Measurements from ENCODE around the gene FANCC.

Gene FANCC

GRCh38 chr9:95317119-95317892 is at the start of gene FANCC:
FANCC (minus strand) TSS chr9:95317709; CDS start chr9:95249291, 68,418 bp downstream.
- intact Hi-C loops (cut with micrococcal nuclease) = loop anchor here (2.0 to 10.0 kb wide), 2 partner anchors 557 to 591 kb away; partner anchors contain the start of genes AOPEP and ERCC6L2
- peak within 1 kb of the TSS; percentile 92 for H3K4me3 Mint-ChIP-seq
- H3K36me3 Mint-ChIP-seq (ENCODE audit: low read depth) = peaks cover 7% of the 10 kb centered on the region
- H3K27me3 Mint-ChIP-seq = peaks cover 26% of the 10 kb centered on the region
- H3K27ac Mint-ChIP-seq = peak within 1 kb of the TSS; percentile 95
- peaks cover 21% of the 10 kb centered on the region for H3K4me1 Mint-ChIP-seq (ENCODE audit: low read depth)
- no peaks in the 10 kb centered on the region for H3K9me3 Mint-ChIP-seq

GRCh38 chr9:95366731-95367325 is 49.3 kb upstream of the FANCC start:
- Mint-ChIP-seq H3K27me3 (peaks cover 36% of the 10 kb centered on the region), H3K4me1 (ENCODE audit: low read depth) (no peaks in the 10 kb centered on the region), H3K4me3 (no peak overlapping the region), H3K36me3 (ENCODE audit: low read depth) (no peaks in the 10 kb centered on the region), H3K9me3 (no peaks in the 10 kb centered on the region), H3K27ac (no peak overlapping the region)
- intact Hi-C loops (cut with micrococcal nuclease) = no loop called here

GRCh38 chr9:95365766-95366165 is 48.3 kb upstream of the FANCC start:
- no peak overlapping the region for H3K4me3 Mint-ChIP-seq
- no peaks in the 10 kb centered on the region for H3K9me3 Mint-ChIP-seq
- H3K36me3 Mint-ChIP-seq (ENCODE audit: low read depth) = no peaks in the 10 kb centered on the region
- intact Hi-C loops (cut with micrococcal nuclease) = no loop called here
- no peak overlapping the region for H3K27ac Mint-ChIP-seq
- H3K27me3 Mint-ChIP-seq = peaks cover 37% of the 10 kb centered on the region
- H3K4me1 Mint-ChIP-seq (ENCODE audit: low read depth) = no peaks in the 10 kb centered on the region

- H3K27ac Mint-ChIP-seq = no peak overlapping the region
- no peaks in the 10 kb centered on the region for H3K36me3 Mint-ChIP-seq (ENCODE audit: low read depth)
- H3K4me1 Mint-ChIP-seq (ENCODE audit: low read depth) = no peaks in the 10 kb centered on the region
- H3K27me3 Mint-ChIP-seq = peaks cover 21% of the 10 kb centered on the region
- intact Hi-C loops (cut with micrococcal nuclease) = no loop called here
- H3K4me3 Mint-ChIP-seq = no peak overlapping the region
- no peaks in the 10 kb centered on the region for H3K9me3 Mint-ChIP-seq
Measured at GRCh38 chr9:95363051-95363841, 45.7 kb upstream of the FANCC start.

GRCh38 chr9:95360866-95361265 is 43.4 kb upstream of the FANCC start:
- Mint-ChIP-seq H3K27me3 (peaks cover 24% of the 10 kb centered on the region), H3K9me3 (no peaks in the 10 kb centered on the region), H3K4me3 (no peak overlapping the region), H3K36me3 (ENCODE audit: low read depth) (no peaks in the 10 kb centered on the region), H3K4me1 (ENCODE audit: low read depth) (no peaks in the 10 kb centered on the region), H3K27ac (no peak overlapping the region)
- intact Hi-C loops (cut with micrococcal nuclease) = no loop called here

GRCh38 chr9:95357316-95357715 is 39.8 kb upstream of the FANCC start:
- Mint-ChIP-seq H3K4me1 (ENCODE audit: low read depth) (no peaks in the 10 kb centered on the region), H3K4me3 (no peak overlapping the region), H3K27me3 (peaks cover 30% of the 10 kb centered on the region), H3K36me3 (ENCODE audit: low read depth) (no peaks in the 10 kb centered on the region), H3K27ac (no peak overlapping the region), H3K9me3 (no peaks in the 10 kb centered on the region)
- intact Hi-C loops (cut with micrococcal nuclease) = no loop called here

GRCh38 chr9:95355500-95355899 is 38.0 kb upstream of the FANCC start:
- no peaks in the 10 kb centered on the region for H3K9me3 Mint-ChIP-seq
- no peak overlapping the region for H3K27ac Mint-ChIP-seq
- peaks cover 34% of the 10 kb centered on the region for H3K27me3 Mint-ChIP-seq
- no peak overlapping the region for H3K4me3 Mint-ChIP-seq
- intact Hi-C loops (cut with micrococcal nuclease) = no loop called here
- no peaks in the 10 kb centered on the region for H3K4me1 Mint-ChIP-seq (ENCODE audit: low read depth)
- H3K36me3 Mint-ChIP-seq (ENCODE audit: low read depth) = no peaks in the 10 kb centered on the region

- H3K27me3 Mint-ChIP-seq = peaks cover 59% of the 10 kb centered on the region
- no peaks in the 10 kb centered on the region for H3K9me3 Mint-ChIP-seq
- no peak overlapping the region for H3K27ac Mint-ChIP-seq
- no peaks in the 10 kb centered on the region for H3K36me3 Mint-ChIP-seq (ENCODE audit: low read depth)
- no peaks in the 10 kb centered on the region for H3K4me1 Mint-ChIP-seq (ENCODE audit: low read depth)
- intact Hi-C loops (cut with micrococcal nuclease) = no loop called here
- no peak overlapping the region for H3K4me3 Mint-ChIP-seq
Measured at GRCh38 chr9:95351051-95351450, 33.5 kb upstream of the FANCC start.

GRCh38 chr9:95350266-95350665 is 32.8 kb upstream of the FANCC start:
- Mint-ChIP-seq H3K27me3 (peaks cover 54% of the 10 kb centered on the region), H3K4me1 (ENCODE audit: low read depth) (no peaks in the 10 kb centered on the region), H3K9me3 (no peaks in the 10 kb centered on the region), H3K36me3 (ENCODE audit: low read depth) (no peaks in the 10 kb centered on the region), H3K27ac (no peak overlapping the region), H3K4me3 (no peak overlapping the region)
- intact Hi-C loops (cut with micrococcal nuclease) = no loop called here

- H3K4me3 Mint-ChIP-seq = no peak overlapping the region
- no peaks in the 10 kb centered on the region for H3K4me1 Mint-ChIP-seq (ENCODE audit: low read depth)
- peaks cover 49% of the 10 kb centered on the region for H3K27me3 Mint-ChIP-seq
- intact Hi-C loops (cut with micrococcal nuclease) = no loop called here
- H3K36me3 Mint-ChIP-seq (ENCODE audit: low read depth) = no peaks in the 10 kb centered on the region
- H3K27ac Mint-ChIP-seq = no peak overlapping the region
- no peaks in the 10 kb centered on the region for H3K9me3 Mint-ChIP-seq
Measured at GRCh38 chr9:95349091-95350038, 31.9 kb upstream of the FANCC start.

- Mint-ChIP-seq H3K27ac (no peak overlapping the region), H3K36me3 (ENCODE audit: low read depth) (no peaks in the 10 kb centered on the region), H3K9me3 (no peaks in the 10 kb centered on the region), H3K27me3 (peaks cover 53% of the 10 kb centered on the region), H3K4me3 (no peak overlapping the region), H3K4me1 (ENCODE audit: low read depth) (no peaks in the 10 kb centered on the region)
- intact Hi-C loops (cut with micrococcal nuclease) = no loop called here
Measured at GRCh38 chr9:95346021-95346420, 28.5 kb upstream of the FANCC start.

- no peaks in the 10 kb centered on the region for H3K9me3 Mint-ChIP-seq
- no peak overlapping the region for H3K4me3 Mint-ChIP-seq
- no peak overlapping the region for H3K27ac Mint-ChIP-seq
- H3K27me3 Mint-ChIP-seq = peaks cover 41% of the 10 kb centered on the region
- intact Hi-C loops (cut with micrococcal nuclease) = no loop called here
- H3K4me1 Mint-ChIP-seq (ENCODE audit: low read depth) = no peaks in the 10 kb centered on the region
- no peaks in the 10 kb centered on the region for H3K36me3 Mint-ChIP-seq (ENCODE audit: low read depth)
Measured at GRCh38 chr9:95344735-95345325, 27.3 kb upstream of the FANCC start.

- Mint-ChIP-seq H3K36me3 (ENCODE audit: low read depth) (no peaks in the 10 kb centered on the region), H3K27me3 (peaks cover 31% of the 10 kb centered on the region), H3K4me3 (no peak overlapping the region), H3K9me3 (no peaks in the 10 kb centered on the region), H3K4me1 (ENCODE audit: low read depth) (no peaks in the 10 kb centered on the region), H3K27ac (no peak overlapping the region)
- intact Hi-C loops (cut with micrococcal nuclease) = no loop called here
Measured at GRCh38 chr9:95343725-95344287, 26.3 kb upstream of the FANCC start.

Measured in dendritic cell treated with granulocyte-macrophage colony-stimulating factor and Interleukin-4, amounts not matched to agents 40 ng/mL and 50 ng/mL, for 4 days (primary cell).